Astrocyte (in vitro differentiated cells and primary cell): Measurements from ENCODE around the gene ALDH3A1. TPM values are rescaled to one million over a fixed set of nuclear protein-coding genes. Genes with fewer than 3 reads are reported as not detected.

ENCODE experiments used
- DNase-seq: peaks from one replicate; pipeline ENCODE4 v3.0.0-alpha.2; 2010; ENCODE audit warnings: low read depth
- FAIRE-seq: peaks from 2 replicates; lab custom pipeline; 2011; peaks lifted over from hg19 to GRCh38; lab: Jason Lieb, UNC
- H2AFZ ChIP-seq: 2 replicates; pipeline ENCODE4 v1.6.0; 2012; ENCODE audit warnings: low read depth, low read length, inconsistent platforms
- H3K27ac ChIP-seq: 2 replicates; pipeline ENCODE4 v1.5.1; 2011; ENCODE audit warnings: low read depth, low read length, inconsistent platforms
- H3K27me3 ChIP-seq: 2 replicates; pipeline ENCODE4 v1.6.0; 2011; ENCODE audit warnings: low read length, inconsistent platforms; ENCODE audit not compliant: insufficient read depth
- H3K36me3 ChIP-seq: 2 replicates; pipeline ENCODE4 v1.5.1; 2011; ENCODE audit warnings: low read length, inconsistent platforms; ENCODE audit not compliant: insufficient read depth
- H3K4me1 ChIP-seq: 2 replicates; pipeline ENCODE4 v1.5.1; 2011; ENCODE audit warnings: low read length, inconsistent platforms; ENCODE audit not compliant: insufficient read depth
- H3K4me2 ChIP-seq: 2 replicates; pipeline ENCODE4 v1.6.0; 2012; ENCODE audit warnings: low read length, inconsistent platforms
- H3K4me3 ChIP-seq: 2 replicates; pipeline ENCODE4 v1.5.1; 2011; ENCODE audit warnings: low read depth, mild to moderate bottlenecking, low read length, inconsistent platforms; ENCODE audit not compliant: insufficient read depth
- H3K79me2 ChIP-seq: 2 replicates; pipeline ENCODE4 v1.6.0; 2012; ENCODE audit warnings: mild to moderate bottlenecking, low read length, inconsistent platforms; ENCODE audit not compliant: insufficient read depth
- H3K9ac ChIP-seq: 2 replicates; pipeline ENCODE4 v1.6.0; 2012; ENCODE audit warnings: mild to moderate bottlenecking, low read length, inconsistent platforms
- H3K9me3 ChIP-seq: 2 replicates; pipeline ENCODE4 v1.5.1; 2012; ENCODE audit warnings: low read depth, mild to moderate bottlenecking, low read length, inconsistent platforms; ENCODE audit not compliant: insufficient read depth
- H4K20me1 ChIP-seq: 2 replicates; pipeline ENCODE4 v1.6.0; 2012; ENCODE audit warnings: low read length, inconsistent platforms; ENCODE audit not compliant: insufficient read depth
- H3K27ac Mint-ChIP-seq: one replicate; pipeline ENCODE4 v1.8.0; 2021; ENCODE audit warnings: mild to moderate bottlenecking, mixed read lengths; ENCODE audit not compliant: unreplicated experiment
- H3K27me3 Mint-ChIP-seq: one replicate; pipeline ENCODE4 v1.8.0; 2021; ENCODE audit warnings: low read depth, mixed read lengths; ENCODE audit not compliant: unreplicated experiment
- H3K36me3 Mint-ChIP-seq: one replicate; pipeline ENCODE4 v1.8.0; 2021; ENCODE audit warnings: low read depth, mixed read lengths; ENCODE audit not compliant: unreplicated experiment
- H3K4me1 Mint-ChIP-seq: one replicate; pipeline ENCODE4 v1.8.0; 2021; ENCODE audit warnings: low read depth, mixed read lengths; ENCODE audit not compliant: unreplicated experiment
- H3K4me3 Mint-ChIP-seq: one replicate; pipeline ENCODE4 v1.8.0; 2021; ENCODE audit warnings: mild to moderate bottlenecking, moderate library complexity, mixed read lengths; ENCODE audit not compliant: unreplicated experiment
- H3K9me3 Mint-ChIP-seq: one replicate; pipeline ENCODE4 v1.8.0; 2021; ENCODE audit warnings: mild to moderate bottlenecking, mixed read lengths; ENCODE audit not compliant: unreplicated experiment
- EZH2 ChIP-seq: IDR thresholded peaks from 2 replicates; pipeline ENCODE4 v1.6.1; 2012; ENCODE audit warnings: mild to moderate bottlenecking, low read length, inconsistent platforms; ENCODE audit not compliant: insufficient read depth
- total RNA-seq: library from RNA; stranded (reverse); gene quantifications from 2 replicates; pipeline ENCODE4 v1.2.1, GENCODE V29; 2021
- TF ChIP-seq, protein P1 (sequence below): IDR thresholded peaks from 2 replicates; pipeline ENCODE4 v1.5.1; 2011; ENCODE audit warnings: low read depth, mild to moderate bottlenecking, inconsistent platforms, low read length, moderate library complexity; ENCODE audit not compliant: insufficient read depth

ALDH3A1 gene
- total RNA-seq, 1 donor from 2014 or later = not detected

DNA sequence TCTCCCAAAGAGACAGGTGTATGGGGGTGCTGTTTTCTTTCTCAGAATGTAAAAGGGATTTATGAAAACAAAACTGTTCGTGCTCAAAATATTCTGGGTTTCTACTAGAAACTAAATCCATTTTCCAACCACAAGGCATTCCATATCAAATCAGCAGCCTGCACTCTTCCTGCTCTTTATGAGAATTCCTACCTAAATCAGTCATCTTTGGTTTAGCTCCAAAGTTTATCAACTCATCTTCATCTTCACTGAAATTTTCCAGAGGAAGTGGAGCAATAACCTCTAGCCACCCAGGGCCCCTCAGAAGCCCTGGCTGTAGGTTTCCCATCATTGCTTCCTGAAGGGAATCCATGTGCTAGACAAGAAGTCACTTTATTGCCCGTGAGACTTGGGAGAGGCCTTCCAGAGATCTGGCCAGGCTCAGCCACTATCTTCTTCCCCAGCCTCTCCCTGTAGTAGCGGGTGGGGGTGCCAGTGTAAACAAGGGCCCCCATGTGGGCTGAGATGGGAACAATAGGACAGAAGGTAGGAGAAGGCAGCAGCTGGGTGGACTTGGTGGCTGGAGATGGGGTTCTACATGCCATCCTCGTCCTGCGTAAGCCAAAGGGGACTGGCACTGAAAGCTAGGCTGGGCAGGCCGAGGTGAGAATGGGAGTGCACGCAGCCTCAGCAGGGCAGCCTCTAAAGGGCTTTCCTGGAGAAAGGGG is 22.0 kb upstream of the ALDH3A1 start:
- H3K27ac Mint-ChIP-seq = no peak overlapping the region
- H2AFZ ChIP-seq = no peak overlapping the region
- DNase-seq = peak; percentile 63

DNA sequence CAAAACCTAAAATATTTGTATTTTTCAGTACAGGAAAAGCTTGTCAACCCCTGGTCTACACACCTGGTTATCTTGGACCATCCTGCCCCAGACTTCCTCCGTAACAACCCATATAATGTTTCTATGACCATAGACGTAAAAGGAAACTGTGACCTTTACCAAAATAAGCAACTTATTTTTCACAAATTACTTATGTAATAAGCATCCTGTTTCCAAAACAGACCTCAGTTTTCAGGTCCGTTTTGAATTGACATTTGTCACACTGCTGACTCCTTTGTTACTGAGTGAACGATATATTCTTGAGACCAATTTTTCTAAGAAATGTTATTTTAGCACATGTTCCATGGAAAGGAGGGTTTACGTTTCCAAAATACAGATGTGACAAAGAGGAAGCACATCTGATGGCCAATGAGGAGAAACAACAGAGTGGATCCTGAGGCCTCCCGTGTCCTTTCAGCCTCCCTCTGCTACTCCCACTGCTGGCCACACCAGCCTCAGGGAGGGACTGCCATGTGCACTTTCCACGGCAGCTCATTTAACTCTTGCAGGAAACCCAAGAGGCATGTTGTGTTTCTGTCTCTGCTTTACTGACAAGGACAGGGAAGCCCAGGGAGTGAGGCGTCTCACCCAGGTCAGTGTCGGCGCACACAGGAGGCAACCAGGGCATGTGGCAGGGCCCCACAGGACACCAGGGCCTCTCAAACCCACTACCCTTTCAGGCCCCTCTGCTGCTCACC is 20.1 kb upstream of the ALDH3A1 start:
- Histone ChIP-seq H3K9me3 (no peaks in the 10 kb centered on the region), H3K36me3 (no peaks in the 10 kb centered on the region), H4K20me1 (no peaks in the 10 kb centered on the region), H3K4me1 (no peaks in the 10 kb centered on the region), H3K9ac (no peak overlapping the region), H3K79me2 (no peaks in the 10 kb centered on the region), H3K27ac (no peak overlapping the region), H3K4me3 (no peak overlapping the region), H3K27me3 (peaks cover 3% of the 10 kb centered on the region), H3K4me2 (no peak overlapping the region), H2AFZ (no peak overlapping the region)
- Mint-ChIP-seq H3K9me3 (no peaks in the 10 kb centered on the region), H3K4me1 (peaks cover 4% of the 10 kb centered on the region), H3K27me3 (peaks cover 15% of the 10 kb centered on the region), H3K4me3 (no peak overlapping the region), H3K36me3 (peaks cover 8% of the 10 kb centered on the region), H3K27ac (no peak overlapping the region)
- DNase-seq (no peak), FAIRE-seq (no peak)
- no peak for TF ChIP-seq EZH2
- TF ChIP-seq, protein P1, sequence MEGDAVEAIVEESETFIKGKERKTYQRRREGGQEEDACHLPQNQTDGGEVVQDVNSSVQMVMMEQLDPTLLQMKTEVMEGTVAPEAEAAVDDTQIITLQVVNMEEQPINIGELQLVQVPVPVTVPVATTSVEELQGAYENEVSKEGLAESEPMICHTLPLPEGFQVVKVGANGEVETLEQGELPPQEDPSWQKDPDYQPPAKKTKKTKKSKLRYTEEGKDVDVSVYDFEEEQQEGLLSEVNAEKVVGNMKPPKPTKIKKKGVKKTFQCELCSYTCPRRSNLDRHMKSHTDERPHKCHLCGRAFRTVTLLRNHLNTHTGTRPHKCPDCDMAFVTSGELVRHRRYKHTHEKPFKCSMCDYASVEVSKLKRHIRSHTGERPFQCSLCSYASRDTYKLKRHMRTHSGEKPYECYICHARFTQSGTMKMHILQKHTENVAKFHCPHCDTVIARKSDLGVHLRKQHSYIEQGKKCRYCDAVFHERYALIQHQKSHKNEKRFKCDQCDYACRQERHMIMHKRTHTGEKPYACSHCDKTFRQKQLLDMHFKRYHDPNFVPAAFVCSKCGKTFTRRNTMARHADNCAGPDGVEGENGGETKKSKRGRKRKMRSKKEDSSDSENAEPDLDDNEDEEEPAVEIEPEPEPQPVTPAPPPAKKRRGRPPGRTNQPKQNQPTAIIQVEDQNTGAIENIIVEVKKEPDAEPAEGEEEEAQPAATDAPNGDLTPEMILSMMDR = no peak

More for the DNA sequence above, 22.0 kb upstream of the ALDH3A1 start:
- Histone ChIP-seq H3K4me2 (peak overlapping the region; percentile 2), H3K27me3 (no peaks in the 10 kb centered on the region), H4K20me1 (no peaks in the 10 kb centered on the region), H3K9ac (no peak overlapping the region), H3K36me3 (peaks cover 2% of the 10 kb centered on the region), H3K79me2 (no peaks in the 10 kb centered on the region), H3K4me3 (no peak overlapping the region), H3K4me1 (no peaks in the 10 kb centered on the region), H3K9me3 (no peaks in the 10 kb centered on the region), H3K27ac (no peak overlapping the region)
- TF ChIP-seq, protein P1 = no peak
- TF ChIP-seq EZH2 = no peak
- H3K27me3 Mint-ChIP-seq = peaks cover 3% of the 10 kb centered on the region
- FAIRE-seq = peak; percentile 63
- peaks cover 8% of the 10 kb centered on the region for H3K36me3 Mint-ChIP-seq
- no peak overlapping the region for H3K4me3 Mint-ChIP-seq
- H3K4me1 Mint-ChIP-seq = peaks cover 4% of the 10 kb centered on the region
- no peaks in the 10 kb centered on the region for H3K9me3 Mint-ChIP-seq
